Natural killer cell (primary cell): ENCODE measurements around the gene TPP2. TPM values are rescaled to one million over a fixed set of nuclear protein-coding genes. Genes with fewer than 3 reads are reported as not detected.
A peak's percentile ranks its signal among the peaks of the same experiment; 100 is the strongest.

Experiments
- ATAC-seq, 3 donors: fragments of 150-1000 bp in 2 of 3; fragments of 200-7000 bp in 1 of 3; cut with Tn5 transposase; 1 replicate in 1 of 3; 2 replicates in 2 of 3; pipeline ENCODE4 v1.10.0; 2021; ENCODE audit warnings: mild to moderate bottlenecking in 2 of 3, moderate library complexity in 2 of 3
- DNase-seq, 2 donors: peaks; one replicate each; pipeline versions ENCODE4 v3.0.0 to v3.0.0-alpha.2; 2013 to 2021; ENCODE audit warnings: mixed read lengths in 1 of 2
- H3K27ac ChIP-seq: one replicate; pipeline ENCODE4 v1.5.1; 2013; ENCODE audit warnings: mild to moderate bottlenecking, low read length
- H3K27me3 ChIP-seq: one replicate; pipeline ENCODE4 v1.6.1; 2013; ENCODE audit warnings: low read length; ENCODE audit not compliant: control insufficient read depth, insufficient read depth
- H3K36me3 ChIP-seq: one replicate; pipeline ENCODE4 v1.6.1; 2013; ENCODE audit warnings: low read length; ENCODE audit not compliant: control insufficient read depth, insufficient read depth
- H3K4me1 ChIP-seq: one replicate; pipeline ENCODE4 v1.6.1; 2013; ENCODE audit warnings: low read length; ENCODE audit not compliant: control insufficient read depth, insufficient read depth
- H3K4me3 ChIP-seq: one replicate; pipeline ENCODE4 v1.5.1; 2013; ENCODE audit warnings: low read length
- H3K9me3 ChIP-seq: one replicate; pipeline ENCODE4 v1.6.1; 2013; ENCODE audit warnings: low read length; ENCODE audit not compliant: control insufficient read depth, insufficient read depth
- H3K27ac Mint-ChIP-seq, 2 donors: one replicate each; pipeline ENCODE4 v1.8.0; 2022; ENCODE audit warnings: mild to moderate bottlenecking in 2 of 2, mixed read lengths in 2 of 2, moderate library complexity in 1 of 2
- H3K27me3 Mint-ChIP-seq, 2 donors: one replicate each; pipeline ENCODE4 v1.8.0; 2022; ENCODE audit warnings: low read depth in 2 of 2, mixed read lengths in 2 of 2
- H3K36me3 Mint-ChIP-seq: one replicate; pipeline ENCODE4 v1.8.0; 2022; ENCODE audit warnings: mixed read lengths
- H3K4me1 Mint-ChIP-seq, 2 donors: one replicate each; pipeline ENCODE4 v1.8.0; 2022; ENCODE audit warnings: mixed read lengths in 2 of 2
- H3K4me3 Mint-ChIP-seq: one replicate; pipeline ENCODE4 v1.8.0; 2022; ENCODE audit warnings: mild to moderate bottlenecking, moderate library complexity, mixed read lengths
- H3K9me3 Mint-ChIP-seq, 2 donors: one replicate each; pipeline ENCODE4 v1.8.0; 2022; ENCODE audit warnings: mixed read lengths in 2 of 2
- CTCF ChIP-seq: fragments of 200-600 bp; IDR thresholded peaks from one replicate; pipeline ENCODE4 v1.8.0; 2022; ENCODE audit warnings: antibody characterized with exemption
- WGBS: methylation state at CpG from one replicate; pipeline ENCODE4 v1.1.7; 2013; ENCODE audit warnings: missing lambda C conversion rate; ENCODE audit not compliant: insufficient coverage; 5-methylcytosine and 5-hydroxymethylcytosine counted together
- intact Hi-C: fragments of 100-400 bp; cut with micrococcal nuclease; formaldehyde crosslinking; loops from one replicate; pipeline ENCODE4 v1.14.2; 2022
- total RNA-seq, 4 donors: library from RNA; stranded (reverse); fragments of 120-200 nt in 1 of 4; gene quantifications; one replicate each; pipeline versions ENCODE4 v1.2.3 to v1.2.4, GENCODE V29; 2013 to 2022

Gene TPP2
- total RNA-seq, 3 donors from 2014 or later (not counting 1 experiment from before 2014, with no cell fraction given) = 128 to 147 (median 136) TPM

DNA sequence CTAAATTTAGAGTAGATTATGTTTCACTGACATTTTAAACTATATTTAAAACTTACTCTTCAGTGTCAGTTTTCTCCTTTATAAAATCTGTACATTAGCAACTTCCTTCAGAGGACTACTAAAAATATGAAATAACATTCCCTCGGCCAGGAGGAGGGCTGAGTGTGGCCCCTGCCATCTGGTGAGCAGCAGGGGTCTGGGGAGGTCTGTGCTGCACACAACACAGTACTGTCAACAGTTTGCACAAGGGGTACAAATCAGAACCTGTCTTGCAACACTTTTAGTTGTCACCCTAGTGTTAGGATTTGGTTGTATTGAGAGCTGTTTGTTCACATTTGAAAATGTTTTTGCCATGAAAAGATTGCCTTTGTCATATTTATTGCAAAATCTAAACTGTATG, 48.9 kb downstream of the TPP2 start:
- no peak for ATAC-seq
- intact Hi-C loops = no loop called here
- no peaks in the 10 kb centered on the region for H3K27me3 Mint-ChIP-seq
- Histone ChIP-seq H3K4me1 (no peaks in the 10 kb centered on the region), H3K4me3 (no peak overlapping the region), H3K36me3 (peaks cover 89% of the 10 kb centered on the region), H3K9me3 (no peaks in the 10 kb centered on the region), H3K27me3 (no peaks in the 10 kb centered on the region), H3K27ac (no peak overlapping the region)
- H3K4me3 Mint-ChIP-seq = no peak overlapping the region
- H3K36me3 Mint-ChIP-seq = peaks cover 8% of the 10 kb centered on the region
- no peaks in the 10 kb centered on the region for H3K9me3 Mint-ChIP-seq
- DNase-seq = no peak
- peaks cover 4 to 8% of the 10 kb centered on the region in 2 donors for H3K4me1 Mint-ChIP-seq
- no peak for TF ChIP-seq CTCF
- 100% methylated on average over 1 of the region's 1 CpG for WGBS
- H3K27ac Mint-ChIP-seq = no peak overlapping the region

GRCh38 chr13:102648046-102648445, 51.3 kb downstream of the TPP2 start:
- DNase-seq = no peak
- Histone ChIP-seq H3K27me3 (no peaks in the 10 kb centered on the region), H3K36me3 (peaks cover 80% of the 10 kb centered on the region), H3K9me3 (no peaks in the 10 kb centered on the region), H3K4me1 (no peaks in the 10 kb centered on the region), H3K4me3 (no peak overlapping the region), H3K27ac (no peak overlapping the region)
- peak overlapping the region; percentile 27 to 58 for H3K27ac Mint-ChIP-seq
- WGBS = 81% methylated on average over 3 of the region's 3 CpGs
- ATAC-seq = no peak
- intact Hi-C loops = no loop called here
- TF ChIP-seq CTCF = no peak
- H3K9me3 Mint-ChIP-seq = no peaks in the 10 kb centered on the region
- no peak overlapping the region for H3K4me3 Mint-ChIP-seq
- H3K4me1 Mint-ChIP-seq = peaks cover 0 to 4% of the 10 kb centered on the region in 2 donors
- H3K36me3 Mint-ChIP-seq = peaks cover 8% of the 10 kb centered on the region
- H3K27me3 Mint-ChIP-seq = no peaks in the 10 kb centered on the region

GRCh38 chr13:102650444-102650843, 53.7 kb downstream of the TPP2 start:
- Histone ChIP-seq H3K27ac (no peak overlapping the region), H3K27me3 (no peaks in the 10 kb centered on the region), H3K36me3 (peaks cover 70% of the 10 kb centered on the region), H3K4me3 (no peak overlapping the region), H3K9me3 (no peaks in the 10 kb centered on the region), H3K4me1 (no peaks in the 10 kb centered on the region)
- Mint-ChIP-seq H3K9me3 (no peaks in the 10 kb centered on the region), H3K4me3 (no peak overlapping the region), H3K27ac (peak overlapping the region; percentile 56 to 72), H3K27me3 (no peaks in the 10 kb centered on the region), H3K4me1 (peaks cover 0 to 4% of the 10 kb centered on the region in 2 donors), H3K36me3 (peaks cover under 1% of the 10 kb centered on the region)
- TF ChIP-seq CTCF = no peak
- DNase-seq (no peak), ATAC-seq (peak; percentile 54 to 68 (median 63))
- WGBS = 44% methylated on average over 2 of the region's 3 CpGs
- intact Hi-C loops = no loop called here

DNA sequence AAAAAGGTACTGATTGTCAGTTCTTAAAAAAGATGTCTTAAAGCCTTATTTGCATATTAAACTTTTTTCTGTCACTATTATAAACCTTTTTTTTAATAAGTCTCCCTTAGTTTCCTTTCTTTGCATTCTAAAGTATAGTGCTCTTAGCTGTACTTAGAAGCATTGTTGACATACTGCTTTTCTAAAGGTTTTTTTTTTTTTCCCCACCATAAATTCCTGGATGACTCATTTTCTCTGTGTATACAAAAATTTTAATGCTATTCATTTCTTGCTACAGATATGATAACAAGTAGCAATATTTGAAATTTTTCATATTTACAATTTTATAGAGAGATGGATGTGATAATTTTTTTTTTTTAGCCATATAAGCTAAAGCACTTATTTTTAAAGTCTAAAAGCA, 54.6 kb downstream of the TPP2 start:
- no peaks in the 10 kb centered on the region for H3K9me3 Mint-ChIP-seq
- Histone ChIP-seq H3K4me3 (no peak overlapping the region), H3K27me3 (no peaks in the 10 kb centered on the region), H3K27ac (no peak overlapping the region), H3K4me1 (no peaks in the 10 kb centered on the region), H3K36me3 (peaks cover 69% of the 10 kb centered on the region), H3K9me3 (no peaks in the 10 kb centered on the region)
- no peak for DNase-seq
- no peak for ATAC-seq
- intact Hi-C loops = no loop called here
- H3K4me1 Mint-ChIP-seq = peaks cover 0 to 4% of the 10 kb centered on the region in 2 donors
- no peak overlapping the region for H3K4me3 Mint-ChIP-seq
- peak overlapping the region; percentile 56 to 72 for H3K27ac Mint-ChIP-seq
- no peaks in the 10 kb centered on the region for H3K27me3 Mint-ChIP-seq
- TF ChIP-seq CTCF = no peak
- no peaks in the 10 kb centered on the region for H3K36me3 Mint-ChIP-seq
